GM12801 (cell line): Measurements from ENCODE around the gene ZNFX1.

Experiments used
- TF ChIP-seq, protein P1 (sequence below): IDR thresholded peaks from one replicate; pipeline ENCODE4 v1.5.1; 2011; ENCODE audit warnings: control low read depth; ENCODE audit not compliant: insufficient read length; ENCODE audit errors: extremely low read depth

The ZNFX1 gene

DNA sequence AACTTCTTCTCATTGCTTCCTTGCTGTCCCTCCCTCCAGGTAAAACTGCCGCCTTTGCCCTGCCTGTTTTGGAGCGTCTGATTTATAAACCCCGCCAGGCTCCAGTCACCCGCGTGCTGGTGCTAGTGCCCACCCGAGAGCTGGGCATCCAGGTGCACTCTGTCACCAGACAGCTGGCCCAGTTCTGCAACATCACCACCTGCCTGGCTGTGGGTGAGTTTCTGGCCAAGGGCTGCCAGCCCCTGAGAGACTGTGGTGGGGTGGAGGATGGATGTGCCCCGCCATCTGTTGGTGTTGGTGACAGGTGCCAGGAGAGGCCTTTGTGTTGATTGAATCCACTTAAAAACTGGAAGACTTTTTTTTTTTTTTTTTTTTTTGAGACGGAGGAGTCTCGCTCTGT lies 49.2 kb downstream of the ZNFX1 start:
- TF ChIP-seq, protein P1, sequence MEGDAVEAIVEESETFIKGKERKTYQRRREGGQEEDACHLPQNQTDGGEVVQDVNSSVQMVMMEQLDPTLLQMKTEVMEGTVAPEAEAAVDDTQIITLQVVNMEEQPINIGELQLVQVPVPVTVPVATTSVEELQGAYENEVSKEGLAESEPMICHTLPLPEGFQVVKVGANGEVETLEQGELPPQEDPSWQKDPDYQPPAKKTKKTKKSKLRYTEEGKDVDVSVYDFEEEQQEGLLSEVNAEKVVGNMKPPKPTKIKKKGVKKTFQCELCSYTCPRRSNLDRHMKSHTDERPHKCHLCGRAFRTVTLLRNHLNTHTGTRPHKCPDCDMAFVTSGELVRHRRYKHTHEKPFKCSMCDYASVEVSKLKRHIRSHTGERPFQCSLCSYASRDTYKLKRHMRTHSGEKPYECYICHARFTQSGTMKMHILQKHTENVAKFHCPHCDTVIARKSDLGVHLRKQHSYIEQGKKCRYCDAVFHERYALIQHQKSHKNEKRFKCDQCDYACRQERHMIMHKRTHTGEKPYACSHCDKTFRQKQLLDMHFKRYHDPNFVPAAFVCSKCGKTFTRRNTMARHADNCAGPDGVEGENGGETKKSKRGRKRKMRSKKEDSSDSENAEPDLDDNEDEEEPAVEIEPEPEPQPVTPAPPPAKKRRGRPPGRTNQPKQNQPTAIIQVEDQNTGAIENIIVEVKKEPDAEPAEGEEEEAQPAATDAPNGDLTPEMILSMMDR: no peak

DNA sequence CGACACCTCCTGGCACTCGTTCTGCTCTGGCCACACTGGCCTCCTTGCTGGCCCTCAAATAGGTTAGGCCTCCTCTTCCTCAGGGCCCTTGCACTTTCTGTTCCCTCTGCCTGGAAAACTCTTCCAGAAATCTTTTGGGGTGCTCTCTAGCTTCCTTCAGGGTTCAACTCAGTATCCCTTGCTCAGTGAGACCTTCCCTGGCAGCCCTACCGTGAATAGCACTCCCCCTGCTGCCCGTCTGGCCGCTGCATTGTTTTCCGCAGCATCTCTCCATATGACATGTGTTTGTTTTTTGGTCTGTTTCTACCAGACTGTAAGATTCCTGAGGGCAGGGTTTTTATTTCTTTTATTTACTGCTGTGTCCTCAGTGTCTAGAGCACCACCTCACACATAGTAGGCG lies 52.0 kb downstream of the ZNFX1 start:
- TF ChIP-seq, protein P1: no peak

DNA sequence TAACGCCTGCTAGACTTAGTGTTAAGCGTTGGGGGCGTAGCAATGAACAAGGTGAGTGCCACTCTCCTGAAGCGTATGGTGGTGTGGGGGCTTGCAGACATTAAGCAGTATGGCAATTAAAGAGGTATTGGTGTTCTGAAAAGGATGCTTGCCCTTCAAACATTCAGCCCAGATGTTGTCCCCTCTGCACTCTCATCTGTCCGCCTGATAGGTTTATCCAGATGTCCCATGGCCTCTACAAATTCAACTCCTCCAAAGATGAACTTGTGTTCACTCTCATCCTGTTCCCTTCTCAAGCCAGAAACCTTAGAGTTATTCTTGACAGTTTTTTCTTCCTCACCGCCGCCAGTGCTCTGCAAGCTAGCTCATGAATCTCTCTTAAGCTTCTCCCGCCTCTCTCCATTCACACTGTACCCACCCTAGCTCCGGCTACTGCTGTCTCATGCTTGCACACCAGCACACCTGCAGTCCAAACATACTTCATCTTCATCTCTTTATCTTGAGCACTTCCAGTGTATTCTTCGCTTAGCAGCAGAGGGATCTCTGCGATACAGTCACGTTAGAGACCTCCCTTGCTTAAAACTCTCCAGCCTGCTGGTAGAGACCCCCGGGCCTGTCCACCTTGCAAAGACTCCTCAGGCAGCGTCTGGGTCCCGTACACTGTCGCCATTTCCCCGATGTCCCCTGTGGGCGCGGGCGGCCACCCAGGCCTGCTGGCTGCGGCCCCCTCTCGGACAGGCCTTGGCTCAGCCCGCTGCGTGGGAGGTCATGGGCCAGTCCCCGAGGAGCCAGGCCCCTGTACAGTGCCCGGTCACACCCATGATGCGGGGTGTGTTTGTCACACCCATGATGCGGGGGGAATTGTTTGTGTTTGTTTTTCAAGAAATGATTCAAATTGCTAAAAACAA lies 57.7 kb downstream of the ZNFX1 start:
- TF ChIP-seq, protein P1: no peak

DNA sequence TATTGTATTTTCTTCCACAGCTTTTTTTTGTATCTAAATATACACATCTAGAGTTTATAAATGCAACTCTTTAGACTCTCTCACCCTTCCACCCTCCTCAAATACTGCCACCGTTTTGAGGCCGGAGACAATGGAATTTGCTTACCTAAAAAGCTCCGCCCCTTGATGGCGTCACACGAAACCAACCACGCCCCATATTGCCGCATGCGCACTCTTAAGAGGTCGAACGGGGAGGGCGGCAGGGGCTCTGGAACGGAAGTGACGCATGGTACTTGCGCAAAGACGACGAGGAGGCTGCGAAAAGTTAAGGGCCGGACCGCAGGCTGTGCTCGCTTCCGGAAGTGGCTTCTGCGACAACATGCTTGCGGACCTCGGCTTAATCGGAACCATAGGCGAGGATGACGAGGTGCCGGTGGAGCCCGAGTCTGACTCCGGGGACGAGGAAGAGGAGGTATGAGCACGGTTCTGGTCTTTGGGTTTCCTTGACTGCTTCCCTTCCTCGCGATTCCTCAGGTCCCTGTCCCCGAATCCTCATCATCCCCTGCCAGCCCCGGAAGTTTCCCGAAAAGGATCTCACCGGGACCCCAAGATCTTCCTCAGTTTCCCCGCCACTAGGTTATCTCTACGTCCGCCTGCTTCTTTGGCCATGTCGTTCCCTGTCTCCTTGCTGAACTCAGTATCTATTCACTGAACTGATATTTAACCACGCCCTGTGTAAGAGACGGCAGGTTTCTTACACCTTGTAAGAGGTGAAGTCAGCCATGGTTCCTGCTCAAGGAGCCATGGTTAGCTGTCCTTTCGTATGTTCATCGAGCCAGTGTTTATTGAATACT lies 58.5 kb downstream of the ZNFX1 start, which contains the start of gene DDX27:
Gene DDX27, plus strand, starts transcription at position 326 of the 833 bp plus-strand sequence. Its CDS starts 33 bp downstream, at position 359.
- TF ChIP-seq, protein P1: no peak

- TF ChIP-seq, protein P1: peak; percentile 36
Observed at GRCh38 chr20:49216991-49217578, 60.8 kb downstream of the ZNFX1 start.

GRCh38 chr20:49215232-49215631 lies 62.6 kb downstream of the ZNFX1 start:
- TF ChIP-seq, protein P1: no peak

DNA sequence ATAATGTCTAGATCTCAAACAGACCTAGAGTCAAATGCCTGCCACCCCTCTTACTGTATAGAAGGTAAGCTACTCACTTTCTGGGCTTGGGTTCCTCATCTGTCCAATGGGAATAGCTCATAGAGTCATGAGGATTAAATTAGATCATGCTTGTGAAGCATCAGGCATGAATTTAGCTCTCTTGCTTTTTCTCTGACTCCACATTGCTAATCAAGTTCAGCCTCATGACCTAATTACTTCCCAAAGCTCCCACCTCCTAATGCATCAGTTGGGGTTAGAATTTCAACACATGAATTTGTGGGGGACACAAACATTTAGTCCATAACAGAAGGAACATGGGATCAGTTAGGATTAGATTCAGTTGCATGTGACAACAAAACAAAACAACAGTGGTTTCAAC lies 63.3 kb downstream of the ZNFX1 start:
- TF ChIP-seq, protein P1: no peak
